ENCODE results near the gene KLRC3. TPM values are rescaled to one million over a fixed set of nuclear protein-coding genes. Genes with fewer than 3 reads are reported as not detected.

KLRC3 gene
- total RNA-seq, result 0.63 TPM

GRCh38 chr12:10420334-10420733 lies at the start of gene KLRC3:
KLRC3 (minus strand) TSS chr12:10420595; CDS start chr12:10420550, 45 bp downstream.

GRCh38 chr12:10453156-10453555 lies 32.8 kb upstream of the KLRC3 start, which contains the start of gene KLRC1:
KLRC1 (minus strand) TSS chr12:10453377; CDS start chr12:10451156, 2,221 bp downstream.

GRCh38 chr12:10435816-10436215 lies 15.4 kb upstream of the KLRC3 start, which contains the start of gene KLRC2:
KLRC2 (minus strand) TSS chr12:10436010; CDS start chr12:10435986, 24 bp downstream.

GRCh38 chr12:10409392-10409791 lies 11.0 kb downstream of the KLRC3 start, which contains the start of gene KLRC4:
KLRC4 (minus strand) TSS chr12:10409757; CDS start chr12:10409575, 182 bp downstream.

GRCh38 chr12:10389904-10390303 lies 30.5 kb downstream of the KLRC3 start, which contains the start of gene KLRK1:
KLRK1 (minus strand) TSS chr12:10390041; CDS start chr12:10388810, 1,231 bp downstream.

Other genes with a start within 250 kb of the KLRC3 start
- 3.4 TPM for gene OLR1, start 248.5 kb downstream of the KLRC3 start, total RNA-seq
- gene TMEM52B, start 241.6 kb downstream of the KLRC3 start, total RNA-seq, result 0.63 TPM
- 48.8 TPM for gene GABARAPL1, start 207.7 kb downstream of the KLRC3 start, total RNA-seq
- gene KLRD1, start 112.7 kb downstream of the KLRC3 start, total RNA-seq, result 0.63 TPM
- gene KLRK1, start 30.6 kb downstream of the KLRC3 start, total RNA-seq, result 0.31 TPM
- not detected for gene KLRC4, start 10.8 kb downstream of the KLRC3 start, total RNA-seq
- gene KLRC2, start 15.4 kb upstream of the KLRC3 start, total RNA-seq, result 0.31 TPM
- gene KLRC1, start 32.8 kb upstream of the KLRC3 start, total RNA-seq, result not detected
- gene EIF2S3B, start 85.3 kb upstream of the KLRC3 start, total RNA-seq, result 0.94 TPM
- 31.0 TPM for gene MAGOHB, start 193.0 kb upstream of the KLRC3 start, total RNA-seq